GM19455 (cell line): ENCODE data around the gene PECR.
A peak's percentile ranks its signal among the peaks of the same experiment; 100 is the strongest.
"Not testable (repeated sequence)": the region's sequence is repeated elsewhere in the genome, so short reads cannot be mapped to it uniquely, and the experiment has no call there.

ENCODE experiments used
- ATAC-seq: cut with Tn5 transposase; IDR thresholded peaks from one replicate; pipeline ENCODE4 v1.9.1; 2021; ENCODE audit not compliant: unreplicated experiment

The PECR gene

GRCh38 chr2:216107320-216107719 is 25.7 kb upstream of the PECR start:
- ATAC-seq, result no peak

- no peak for ATAC-seq
These were observed 23.1 kb upstream of the PECR start for GRCh38 chr2:216104691-216105090.

GRCh38 chr2:216103213-216103612 is 21.6 kb upstream of the PECR start:
- ATAC-seq, result no peak

- no peak for ATAC-seq
These were observed 19.5 kb upstream of the PECR start for GRCh38 chr2:216101109-216101508.

GRCh38 chr2:216098421-216099334 is 17.1 kb upstream of the PECR start:
- ATAC-seq, result no peak

- no peak for ATAC-seq
These were observed 13.1 kb upstream of the PECR start for GRCh38 chr2:216094701-216095100.

GRCh38 chr2:216092646-216093045 is 11.0 kb upstream of the PECR start:
- no peak for ATAC-seq

- no peak for ATAC-seq
These were observed 8.8 kb upstream of the PECR start for GRCh38 chr2:216090369-216090786.

- ATAC-seq, result no peak
These were observed 4.7 kb upstream of the PECR start for GRCh38 chr2:216086207-216086893.

- ATAC-seq, result no peak
These were observed 2.9 kb upstream of the PECR start for GRCh38 chr2:216084547-216084946.

GRCh38 chr2:216083464-216084281 is 2.1 kb upstream of the PECR start:
- no peak for ATAC-seq

- ATAC-seq, result no peak
These were observed 1.2 kb upstream of the PECR start for GRCh38 chr2:216082805-216083204.

- ATAC-seq, result peak; percentile 23
These were observed 605 bp upstream of the PECR start for GRCh38 chr2:216082117-216082711.

GRCh38 chr2:216081012-216081411 is 597 bp downstream of the PECR start:
- peak; percentile 15 for ATAC-seq

GRCh38 chr2:216080048-216080447 is 1.6 kb downstream of the PECR start:
- ATAC-seq, result not testable (repeated sequence)

GRCh38 chr2:216078776-216079175 is 2.8 kb downstream of the PECR start:
- no peak for ATAC-seq

GRCh38 chr2:216075510-216076485 is 5.8 kb downstream of the PECR start:
- no peak for ATAC-seq

- ATAC-seq, result no peak
These were observed 6.8 kb downstream of the PECR start for GRCh38 chr2:216074794-216075193.

- ATAC-seq, result no peak
These were observed 7.2 kb downstream of the PECR start for GRCh38 chr2:216074380-216074779.

- ATAC-seq, result no peak
These were observed 7.8 kb downstream of the PECR start for GRCh38 chr2:216073773-216074172.
